ENCODE data around the gene CANX.

The CANX gene

DNA sequence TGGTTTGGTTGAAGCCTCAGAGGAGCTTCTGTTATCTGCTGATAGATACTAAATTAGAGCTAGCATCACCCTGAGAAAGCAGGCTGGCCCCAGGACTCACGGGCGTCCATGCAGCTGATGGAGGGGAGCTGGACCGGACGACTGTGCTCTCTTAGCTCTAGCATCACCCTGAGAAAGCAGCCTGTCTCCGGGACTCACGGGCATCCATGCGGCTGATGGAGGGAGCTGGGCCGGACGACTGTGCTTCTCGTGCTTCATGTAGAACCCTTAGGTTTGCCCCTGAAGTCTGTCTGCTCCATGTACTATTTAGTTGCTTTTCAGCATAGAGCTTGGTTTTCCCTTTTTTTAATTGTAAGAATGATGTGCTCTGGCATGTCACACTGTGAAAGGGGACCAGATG, 78.7 kb downstream of the CANX start:
- DNase-seq (ENCODE audit: low read depth in 3 of 3) = no peak

DNA sequence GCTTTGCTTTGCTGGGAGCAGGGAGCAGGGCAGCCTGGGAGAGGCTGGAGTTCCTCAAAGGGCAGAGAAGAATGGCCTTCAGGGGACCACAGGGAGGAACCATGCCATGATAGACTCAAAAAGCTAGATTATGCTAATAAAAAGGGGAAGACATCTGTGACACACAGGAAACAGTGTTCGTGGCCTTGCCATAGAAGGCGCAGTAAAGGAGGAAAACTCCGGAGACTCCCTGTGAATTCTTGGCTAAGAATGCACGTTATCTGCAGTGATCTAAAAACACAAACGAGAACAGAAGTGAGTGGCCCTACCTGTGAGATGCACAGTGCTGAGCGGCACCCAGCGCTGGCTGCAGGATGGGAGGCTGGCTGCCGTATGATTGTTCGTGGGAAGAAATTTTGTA, 79.1 kb downstream of the CANX start:
- DNase-seq (ENCODE audit: low read depth in 3 of 3) = no peak

DNA sequence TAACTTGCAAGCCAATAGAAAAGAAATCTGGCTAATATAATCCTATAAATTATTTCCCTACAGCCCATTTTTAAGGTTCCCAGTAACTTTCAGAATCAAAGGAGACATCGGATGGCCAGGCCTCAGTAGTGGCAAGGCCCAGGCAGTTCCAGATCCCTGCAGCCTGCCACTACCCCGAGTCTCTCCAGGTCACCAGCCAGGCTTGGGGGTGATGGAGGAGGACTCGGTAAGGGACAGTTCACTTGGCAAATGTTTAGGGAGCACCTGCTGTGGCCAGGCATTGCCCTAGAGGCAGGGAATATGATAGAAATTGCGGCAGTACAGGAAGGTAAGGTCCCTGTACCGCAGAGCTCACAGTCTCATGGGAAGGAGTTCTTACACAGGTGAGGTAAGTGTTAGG, 79.8 kb downstream of the CANX start:
- no peak for DNase-seq (ENCODE audit: low read depth in 3 of 3)

DNA sequence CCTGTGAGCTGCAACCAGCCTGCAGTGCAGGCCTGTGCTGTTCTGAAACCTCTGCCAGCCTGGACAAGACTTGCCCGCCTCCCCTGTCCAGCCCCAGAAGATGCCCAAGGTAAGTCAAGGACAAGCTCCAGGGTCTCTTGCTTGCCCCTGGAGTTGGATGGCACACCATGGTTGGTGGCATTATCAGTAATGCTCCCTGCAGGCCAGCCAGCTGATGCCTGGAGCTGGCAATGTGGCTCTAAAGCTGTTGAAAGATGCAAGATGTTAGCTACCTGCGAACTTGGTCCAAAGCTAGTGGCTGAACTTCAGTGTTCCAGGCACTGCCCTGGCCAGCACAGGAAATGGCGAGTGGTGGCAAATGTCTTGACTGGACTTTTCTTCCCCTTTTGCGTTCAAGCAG, 81.1 kb downstream of the CANX start:
- DNase-seq (ENCODE audit: low read depth in 3 of 3) = no peak

DNA sequence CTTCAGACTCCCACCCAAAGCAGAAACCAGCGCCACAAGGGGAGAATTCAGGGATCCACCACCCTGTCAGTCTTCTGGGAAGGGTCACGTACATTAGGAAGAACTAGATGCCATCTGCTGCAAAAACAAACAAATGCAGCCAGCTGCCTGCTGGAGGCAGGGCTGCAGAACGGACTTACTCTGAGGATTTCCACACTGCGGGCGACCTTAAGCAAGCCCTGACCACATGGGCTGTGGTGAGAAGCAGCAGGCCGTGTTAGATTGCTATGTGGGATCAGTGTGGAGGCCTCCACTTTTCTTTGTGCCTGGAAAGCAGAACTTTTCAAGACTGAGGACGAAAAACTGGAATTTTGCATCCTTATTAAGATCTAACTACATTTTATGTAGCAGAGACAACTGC, 81.6 kb downstream of the CANX start:
- DNase-seq (ENCODE audit: low read depth in 3 of 3) = no peak
